Body of pancreas (tissue), 4 donors: ENCODE measurements around the gene ADAMTS16.

ENCODE experiments used
- CTCF ChIP-seq, 7 experiments: fragments of 450-650 bp in 4 of 7; fragments of 200-600 bp in 3 of 7; sonication (generic) in 3 of 7; IDR thresholded peaks; one replicate each; pipeline ENCODE4 v1.5.1; 2016 to 2019; ENCODE audit warnings: antibody characterized with exemption in 7 of 7
- POLR2A ChIP-seq, 3 donors: fragments of 450-650 bp; IDR thresholded peaks; one replicate each; pipeline ENCODE4 v1.6.1; 2016; ENCODE audit warnings: antibody characterized with exemption in 3 of 3, mild to moderate bottlenecking in 2 of 3

GRCh38 chr5:5359618-5360017 is 219.5 kb downstream of the ADAMTS16 start:
- no peak for TF ChIP-seq CTCF (IDR thresholded peaks at IDR 0.05)
- no peak for TF ChIP-seq POLR2A (IDR thresholded peaks at IDR 0.05)
